A673 (cell line): ENCODE results near the gene DPP7.

Source experiments
- EZH2 ChIP-seq: fragments of 200-600 bp; sonication (generic); IDR thresholded peaks from 2 replicates; pipeline ENCODE4 v1.6.1; 2017; ENCODE audit warnings: borderline replicate concordance, low read depth, mild to moderate bottlenecking, mixed read lengths, antibody characterized with exemption, low read length; ENCODE audit not compliant: poor library complexity, severe bottlenecking
- TF ChIP-seq, protein P1 (sequence below): fragments of 300-800, 200-600 bp; sonication (generic); conservative IDR thresholded peaks from 2 replicates; pipeline ENCODE4 v1.5.1; 2017; ENCODE audit warnings: low read depth, mild to moderate bottlenecking, antibody characterized with exemption, low read length, moderate library complexity, mixed read lengths

DNA sequence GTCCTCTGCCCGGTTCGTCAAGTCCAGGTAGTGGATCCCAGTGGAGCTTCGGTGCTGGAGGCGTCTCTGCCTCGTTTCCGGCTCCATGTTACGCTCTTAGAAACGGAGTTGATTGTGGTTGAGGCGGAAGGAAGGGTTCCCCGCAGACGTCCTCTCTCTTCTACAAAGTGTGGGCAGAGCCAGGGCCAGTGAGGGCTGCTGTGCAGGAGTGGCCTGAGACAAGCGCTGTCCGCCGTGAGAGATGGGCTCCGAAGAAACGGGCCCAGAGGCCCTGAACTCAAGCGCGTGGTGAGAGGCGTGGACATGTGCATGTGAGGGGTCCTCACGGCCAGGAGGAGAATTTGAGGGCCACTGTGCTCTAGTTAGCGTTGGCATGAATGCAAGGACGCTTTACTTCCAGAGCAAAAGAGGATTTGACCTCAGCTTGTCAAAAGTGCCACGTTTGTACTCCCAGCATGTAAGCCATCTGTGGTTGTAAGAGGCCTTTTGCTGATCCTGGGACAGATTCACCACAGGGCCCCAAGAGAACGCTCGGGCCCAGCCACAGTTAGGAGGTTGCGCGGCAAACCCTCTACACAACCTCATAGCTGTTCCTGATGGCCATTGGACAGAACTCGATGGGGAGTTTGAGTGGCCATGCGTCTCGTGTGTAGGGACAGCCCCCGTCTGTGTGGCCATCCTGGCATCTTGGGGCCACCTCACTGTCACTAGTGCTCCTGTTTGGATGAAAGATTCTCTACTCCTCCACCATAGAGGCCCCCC is 17.6 kb downstream of the DPP7 start:
- TF ChIP-seq, protein P1, sequence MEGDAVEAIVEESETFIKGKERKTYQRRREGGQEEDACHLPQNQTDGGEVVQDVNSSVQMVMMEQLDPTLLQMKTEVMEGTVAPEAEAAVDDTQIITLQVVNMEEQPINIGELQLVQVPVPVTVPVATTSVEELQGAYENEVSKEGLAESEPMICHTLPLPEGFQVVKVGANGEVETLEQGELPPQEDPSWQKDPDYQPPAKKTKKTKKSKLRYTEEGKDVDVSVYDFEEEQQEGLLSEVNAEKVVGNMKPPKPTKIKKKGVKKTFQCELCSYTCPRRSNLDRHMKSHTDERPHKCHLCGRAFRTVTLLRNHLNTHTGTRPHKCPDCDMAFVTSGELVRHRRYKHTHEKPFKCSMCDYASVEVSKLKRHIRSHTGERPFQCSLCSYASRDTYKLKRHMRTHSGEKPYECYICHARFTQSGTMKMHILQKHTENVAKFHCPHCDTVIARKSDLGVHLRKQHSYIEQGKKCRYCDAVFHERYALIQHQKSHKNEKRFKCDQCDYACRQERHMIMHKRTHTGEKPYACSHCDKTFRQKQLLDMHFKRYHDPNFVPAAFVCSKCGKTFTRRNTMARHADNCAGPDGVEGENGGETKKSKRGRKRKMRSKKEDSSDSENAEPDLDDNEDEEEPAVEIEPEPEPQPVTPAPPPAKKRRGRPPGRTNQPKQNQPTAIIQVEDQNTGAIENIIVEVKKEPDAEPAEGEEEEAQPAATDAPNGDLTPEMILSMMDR, result no peak
- TF ChIP-seq EZH2, result no peak
